8988T (cell line): ENCODE data around the gene PPP1R26.
"Not testable (repeated sequence)": the region's sequence is repeated elsewhere in the genome, so short reads cannot be mapped to it uniquely, and the experiment has no call there.

Experiments
- DNase-seq: peaks from one replicate; pipeline ENCODE4 v3.0.0; 2011

Gene PPP1R26

GRCh38 chr9:135522931-135523330 is 43.3 kb downstream of the PPP1R26 start:
- no peak for DNase-seq

- no peak for DNase-seq
Measured at GRCh38 chr9:135523521-135524129, 44.0 kb downstream of the PPP1R26 start.

- no peak for DNase-seq
Measured at GRCh38 chr9:135524130-135524861, 44.7 kb downstream of the PPP1R26 start.

GRCh38 chr9:135525241-135526088 is 45.9 kb downstream of the PPP1R26 start:
- no peak for DNase-seq

- no peak for DNase-seq
Measured at GRCh38 chr9:135526089-135526729, 46.6 kb downstream of the PPP1R26 start.

- DNase-seq = no peak
Measured at GRCh38 chr9:135526730-135527571, 47.4 kb downstream of the PPP1R26 start.

- not testable (repeated sequence) for DNase-seq
Measured at GRCh38 chr9:135528842-135529435, 49.4 kb downstream of the PPP1R26 start.

GRCh38 chr9:135530146-135530545 is 50.6 kb downstream of the PPP1R26 start:
- DNase-seq = no peak

- DNase-seq = no peak
Measured at GRCh38 chr9:135531096-135531495, 51.5 kb downstream of the PPP1R26 start.

- no peak for DNase-seq
Measured at GRCh38 chr9:135533113-135533512, 53.5 kb downstream of the PPP1R26 start.

GRCh38 chr9:135533674-135534073 is 54.1 kb downstream of the PPP1R26 start:
- no peak for DNase-seq

- not testable (repeated sequence) for DNase-seq
Measured at GRCh38 chr9:135534192-135534711, 54.7 kb downstream of the PPP1R26 start.

- not testable (repeated sequence) for DNase-seq
Measured at GRCh38 chr9:135534826-135535225, 55.2 kb downstream of the PPP1R26 start.

GRCh38 chr9:135535631-135536030 is 56.0 kb downstream of the PPP1R26 start:
- not testable (repeated sequence) for DNase-seq

GRCh38 chr9:135536216-135536615 is 56.6 kb downstream of the PPP1R26 start:
- no peak for DNase-seq
